HEK293 (cell line): ENCODE data around the gene ANKZF1.

Source experiments
- CTCF ChIA-PET: fragments of 350-600 bp; formaldehyde crosslinking; extraction: SDS; loops from one replicate; lab custom pipeline; 2021; ENCODE audit warnings: antibody characterized with exemption; lab: Yijun Ruan, JAX
- POLR2A ChIA-PET: fragments of 300-600 bp; formaldehyde crosslinking; extraction: SDS; loops from one replicate; lab custom pipeline; 2020; ENCODE audit warnings: antibody characterized with exemption, inconsistent platforms; lab: Yijun Ruan, JAX
- H3K27ac ChIP-seq: fragments of 200-500 bp; sonication (Bioruptor generic); 2 replicates; pipeline ENCODE4 v1.5.1; 2014; ENCODE audit warnings: low read depth, low read length, control low read depth, inconsistent platforms; ENCODE audit errors: extremely low read depth
- H3K36me3 ChIP-seq, 2 experiments: fragments of 200-500 bp in 1 of 2; sonication (Bioruptor generic) in 1 of 2; 1 replicate in 1 of 2; 2 replicates in 1 of 2; pipeline ENCODE4 v1.5.1; 2014 to 2017; ENCODE audit warnings: inconsistent platforms in 2 of 2, low read length in 2 of 2; ENCODE audit not compliant: control insufficient read depth in 2 of 2, insufficient read depth in 1 of 2
- H3K4me1 ChIP-seq: fragments of 200-500 bp; sonication (Bioruptor generic); 2 replicates; pipeline ENCODE4 v1.5.1; 2014; ENCODE audit warnings: mild to moderate bottlenecking, low read length, inconsistent platforms; ENCODE audit not compliant: control insufficient read depth, insufficient read depth
- H3K4me3 ChIP-seq: 2 replicates; pipeline ENCODE4 v1.5.1; 2011; ENCODE audit warnings: low read depth, mild to moderate bottlenecking, control low read depth, low read length, moderate library complexity
- H3K9me3 ChIP-seq: fragments of 200-500 bp; sonication (Bioruptor generic); 2 replicates; pipeline ENCODE4 v1.5.1; 2014; ENCODE audit warnings: low read depth, low read length, inconsistent platforms; ENCODE audit not compliant: control insufficient read depth, insufficient read depth
- BCL6B ChIP-seq: fragments of 450-650 bp; formaldehyde crosslinking; IDR thresholded peaks from 2 replicates; pipeline ENCODE4 v1.5.1; 2017; ENCODE audit warnings: missing biosample characterization, missing genetic modification characterization
- GLI2 ChIP-seq: fragments of 450-650 bp; formaldehyde crosslinking; IDR thresholded peaks from 2 replicates; pipeline ENCODE4; 2017; ENCODE audit warnings: missing biosample characterization, missing genetic modification characterization, low read depth, borderline replicate concordance
- GLIS1 ChIP-seq: fragments of 450-650 bp; formaldehyde crosslinking; IDR thresholded peaks from 2 replicates; pipeline ENCODE4 v1.5.1; 2016; ENCODE audit warnings: missing biosample characterization, missing genetic modification characterization
- HOXC10 ChIP-seq: sonication (generic); formaldehyde crosslinking; IDR thresholded peaks from 2 replicates; pipeline ENCODE4 v1.8.1; 2023; ENCODE audit warnings: mild to moderate bottlenecking, missing genetic modification reagents
- KLF17 ChIP-seq: fragments of 450-650 bp; formaldehyde crosslinking; IDR thresholded peaks from 2 replicates; pipeline ENCODE4 v1.5.1; 2016; ENCODE audit warnings: missing biosample characterization, missing genetic modification characterization
- PRDM4 ChIP-seq: fragments of 450-650 bp; formaldehyde crosslinking; IDR thresholded peaks from 2 replicates; pipeline ENCODE4 v1.5.1; 2017; ENCODE audit warnings: missing biosample characterization, missing genetic modification characterization
- SETDB1 ChIP-seq: IDR thresholded peaks from one replicate; pipeline ENCODE4 v1.6.1; 2017; ENCODE audit warnings: mild to moderate bottlenecking, low read length, moderate library complexity, mixed read lengths; ENCODE audit not compliant: insufficient read length
- TCF7L2 ChIP-seq: IDR thresholded peaks from 2 replicates; pipeline ENCODE4 v1.6.1; 2011; ENCODE audit warnings: low read depth, mild to moderate bottlenecking, inconsistent platforms, low read length, moderate library complexity, borderline replicate concordance
- ZEB2 ChIP-seq: fragments of 450-650 bp; formaldehyde crosslinking; IDR thresholded peaks from 2 replicates; pipeline ENCODE4 v1.5.1; 2016; ENCODE audit warnings: missing biosample characterization, missing genetic modification characterization
- ZFHX2 ChIP-seq: fragments of 450-650 bp; formaldehyde crosslinking; conservative IDR thresholded peaks from 2 replicates; pipeline ENCODE4 v1.5.1; 2016; ENCODE audit warnings: missing biosample characterization, missing genetic modification characterization
- ZNF114 ChIP-seq: fragments of 450-650 bp; formaldehyde crosslinking; IDR thresholded peaks from 2 replicates; pipeline ENCODE4 v1.5.0; 2017; ENCODE audit warnings: missing biosample characterization, missing genetic modification characterization
- ZNF140 ChIP-seq: fragments of 450-650 bp; formaldehyde crosslinking; IDR thresholded peaks from 2 replicates; pipeline ENCODE4 v1.5.1; 2016; ENCODE audit warnings: missing biosample characterization, missing genetic modification characterization
- ZNF157 ChIP-seq: fragments of 450-650 bp; formaldehyde crosslinking; IDR thresholded peaks from 2 replicates; pipeline ENCODE4 v1.5.1; 2016; ENCODE audit warnings: missing biosample characterization, missing genetic modification characterization
- ZNF23 ChIP-seq: fragments of 450-650 bp; formaldehyde crosslinking; IDR thresholded peaks from 2 replicates; pipeline ENCODE4 v1.5.1; 2016; ENCODE audit warnings: missing biosample characterization, missing genetic modification characterization, borderline replicate concordance
- ZNF266 ChIP-seq: fragments of 450-650 bp; formaldehyde crosslinking; IDR thresholded peaks from 2 replicates; pipeline ENCODE4 v1.5.1; 2016; ENCODE audit warnings: missing biosample characterization, missing genetic modification characterization, low read depth
- ZNF280D ChIP-seq: fragments of 450-650 bp; formaldehyde crosslinking; IDR thresholded peaks from 2 replicates; pipeline ENCODE4 v1.5.1; 2016; ENCODE audit warnings: missing biosample characterization, missing genetic modification characterization
- ZNF311 ChIP-seq: fragments of 450-650 bp; formaldehyde crosslinking; IDR thresholded peaks from 2 replicates; pipeline ENCODE4 v1.5.1; 2017; ENCODE audit warnings: missing biosample characterization, missing genetic modification characterization, borderline replicate concordance
- ZNF404 ChIP-seq: fragments of 450-650 bp; formaldehyde crosslinking; IDR thresholded peaks from 2 replicates; pipeline ENCODE4 v1.5.1; 2017; ENCODE audit warnings: missing biosample characterization, missing genetic modification characterization
- ZNF585B ChIP-seq: fragments of 450-650 bp; formaldehyde crosslinking; IDR thresholded peaks from 2 replicates; pipeline ENCODE4 v1.5.1; 2016; ENCODE audit warnings: missing biosample characterization, missing genetic modification characterization
- ZNF654 ChIP-seq: fragments of 450-650 bp; formaldehyde crosslinking; IDR thresholded peaks from 2 replicates; pipeline ENCODE4 v1.5.1; 2016; ENCODE audit warnings: low read depth, missing biosample characterization, missing genetic modification characterization
- ZNF701 ChIP-seq: fragments of 450-650 bp; formaldehyde crosslinking; IDR thresholded peaks from 2 replicates; pipeline ENCODE4 v1.5.1; 2016; ENCODE audit warnings: missing biosample characterization, missing genetic modification characterization
- ZNF76 ChIP-seq: fragments of 450-650 bp; formaldehyde crosslinking; IDR thresholded peaks from 2 replicates; pipeline ENCODE4; 2016; ENCODE audit warnings: low read depth, missing biosample characterization, missing genetic modification characterization, borderline replicate concordance
- TF ChIP-seq, protein P1 (sequence below): fragments of 450-650 bp; formaldehyde crosslinking; IDR thresholded peaks from 2 replicates; pipeline ENCODE4 v1.5.1; 2016; ENCODE audit warnings: missing biosample characterization, missing genetic modification characterization
- TF ChIP-seq, protein P2 (sequence below): IDR thresholded peaks from 2 replicates; pipeline ENCODE4 v1.6.1; 2011; ENCODE audit warnings: mild to moderate bottlenecking, low read depth, low read length, borderline replicate concordance

The ANKZF1 gene

DNA sequence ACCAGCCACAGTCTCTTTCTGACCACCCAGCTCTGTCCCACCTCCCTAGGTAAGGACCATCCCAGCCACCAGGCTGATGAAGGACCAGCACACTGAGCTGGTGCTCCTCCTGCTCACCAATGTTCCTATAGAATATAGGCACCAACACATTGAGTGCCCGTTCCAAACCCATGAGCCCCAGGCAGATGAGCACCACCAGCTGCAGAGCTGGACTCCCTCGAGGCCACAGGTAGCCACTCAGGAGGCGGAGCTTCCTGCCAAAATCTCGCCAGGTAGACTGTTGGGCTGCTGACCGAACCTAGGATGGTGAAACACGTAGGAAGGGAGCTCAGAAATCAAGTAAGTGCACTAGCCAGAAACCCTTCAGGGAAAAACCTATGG lies 13.1 kb upstream of the ANKZF1 start:
- Histone ChIP-seq H3K36me3 (peaks cover 10 to 73% of the 10 kb centered on the region in 2 experiments; a peak in 2 of 3 replicates), H3K4me1 (no peaks in the 10 kb centered on the region), H3K27ac (no peak overlapping the region), H3K9me3 (no peaks in the 10 kb centered on the region), H3K4me3 (no peak overlapping the region)
- TF ChIP-seq GLI2 (tag by site-specific recombination) (no peak), ZNF404 (tag by site-specific recombination) (no peak), ZNF140 (tag by site-specific recombination) (no peak)
- ChIA-PET POLR2A (interaction anchor here (1.2 to 6.2 kb wide), 3 partner anchors 10 to 29 kb away, joined by 3 to 42 read pairs (median 5); partner anchors contain the start of genes ANKZF1, ATG9A, GLB1L and STK16), CTCF (interaction anchor here (0.6 to 2.5 kb wide), 6 partner anchors 10 to 309 kb away, joined by 3 to 13 read pairs (median 4); no protein-coding TSS in a partner anchor)

GRCh38 chr2:219218217-219218731 lies 11.3 kb upstream of the ANKZF1 start:
- Histone ChIP-seq H3K36me3 (peaks cover 3 to 76% of the 10 kb centered on the region in 2 experiments; a peak in 2 of 3 replicates), H3K9me3 (no peaks in the 10 kb centered on the region), H3K4me1 (no peaks in the 10 kb centered on the region), H3K4me3 (peak overlapping the region; percentile 27), H3K27ac (peak overlapping the region; percentile 80)
- ChIA-PET CTCF (interaction anchor here (0.5 to 2.6 kb wide), 6 partner anchors 42 to 507 kb away, joined by 3 to 9 read pairs (median 4); partner anchors contain the start of gene TTLL4), POLR2A (interaction anchor here (0.6 to 6.2 kb wide), 10 partner anchors 9 to 61 kb away, joined by 3 to 42 read pairs (median 6); partner anchors contain the start of genes ANKZF1, ATG9A, CNPPD1 and DNAJB2)
- TF ChIP-seq ZNF311 (tag by site-specific recombination), result no peak
- no peak for TF ChIP-seq TCF7L2
- no peak for TF ChIP-seq HOXC10
- TF ChIP-seq BCL6B (tag by site-specific recombination), result no peak
- no peak for TF ChIP-seq ZNF280D
- TF ChIP-seq ZNF585B (tag by site-specific recombination), result no peak
- TF ChIP-seq, protein P1, sequence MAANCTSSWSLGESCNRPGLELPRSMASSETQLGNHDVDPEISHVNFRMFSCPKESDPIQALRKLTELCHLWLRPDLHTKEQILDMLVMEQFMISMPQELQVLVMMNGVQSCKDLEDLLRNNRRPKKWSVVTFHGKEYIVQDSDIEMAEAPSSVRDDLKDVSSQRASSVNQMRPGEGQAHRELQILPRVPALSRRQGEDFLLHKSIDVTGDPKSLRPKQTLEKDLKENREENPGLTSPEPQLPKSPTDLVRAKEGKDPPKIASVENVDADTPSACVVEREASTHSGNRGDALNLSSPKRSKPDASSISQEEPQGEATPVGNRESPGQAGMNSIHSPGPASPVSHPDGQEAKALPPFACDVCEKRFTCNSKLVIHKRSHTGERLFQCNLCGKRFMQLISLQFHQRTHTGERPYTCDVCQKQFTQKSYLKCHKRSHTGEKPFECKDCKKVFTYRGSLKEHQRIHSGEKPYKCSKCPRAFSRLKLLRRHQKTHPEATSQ (tag by site-specific recombination), result no peak
- TF ChIP-seq GLIS1 (tag by site-specific recombination), result peak; percentile 43
- no peak for TF ChIP-seq ZEB2 (tag by site-specific recombination)
- TF ChIP-seq PRDM4 (tag by site-specific recombination), result no peak
- TF ChIP-seq ZNF157 (tag by site-specific recombination), result no peak
- no peak for TF ChIP-seq KLF17 (tag by site-specific recombination)
- TF ChIP-seq ZNF701 (tag by site-specific recombination), result no peak
- TF ChIP-seq ZNF654 (tag by site-specific recombination), result no peak
- TF ChIP-seq ZNF23 (tag by site-specific recombination), result no peak
- TF ChIP-seq, protein P2, sequence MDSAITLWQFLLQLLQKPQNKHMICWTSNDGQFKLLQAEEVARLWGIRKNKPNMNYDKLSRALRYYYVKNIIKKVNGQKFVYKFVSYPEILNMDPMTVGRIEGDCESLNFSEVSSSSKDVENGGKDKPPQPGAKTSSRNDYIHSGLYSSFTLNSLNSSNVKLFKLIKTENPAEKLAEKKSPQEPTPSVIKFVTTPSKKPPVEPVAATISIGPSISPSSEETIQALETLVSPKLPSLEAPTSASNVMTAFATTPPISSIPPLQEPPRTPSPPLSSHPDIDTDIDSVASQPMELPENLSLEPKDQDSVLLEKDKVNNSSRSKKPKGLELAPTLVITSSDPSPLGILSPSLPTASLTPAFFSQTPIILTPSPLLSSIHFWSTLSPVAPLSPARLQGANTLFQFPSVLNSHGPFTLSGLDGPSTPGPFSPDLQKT, result no peak
- TF ChIP-seq ZNF76 (tag by site-specific recombination), result no peak
- TF ChIP-seq ZNF114 (tag by site-specific recombination), result no peak
- TF ChIP-seq SETDB1, result no peak
- no peak for TF ChIP-seq ZNF266
- no peak for TF ChIP-seq ZNF140 (tag by site-specific recombination)
- no peak for TF ChIP-seq ZFHX2 (tag by site-specific recombination)
